HG03045 (cell line): ENCODE results near the gene EFNB2.

ENCODE experiments used
- ATAC-seq: cut with Tn5 transposase; IDR thresholded peaks from one replicate; pipeline ENCODE4 v1.9.1; 2021; ENCODE audit warnings: mild to moderate bottlenecking, moderate library complexity; ENCODE audit not compliant: unreplicated experiment

The EFNB2 gene

DNA sequence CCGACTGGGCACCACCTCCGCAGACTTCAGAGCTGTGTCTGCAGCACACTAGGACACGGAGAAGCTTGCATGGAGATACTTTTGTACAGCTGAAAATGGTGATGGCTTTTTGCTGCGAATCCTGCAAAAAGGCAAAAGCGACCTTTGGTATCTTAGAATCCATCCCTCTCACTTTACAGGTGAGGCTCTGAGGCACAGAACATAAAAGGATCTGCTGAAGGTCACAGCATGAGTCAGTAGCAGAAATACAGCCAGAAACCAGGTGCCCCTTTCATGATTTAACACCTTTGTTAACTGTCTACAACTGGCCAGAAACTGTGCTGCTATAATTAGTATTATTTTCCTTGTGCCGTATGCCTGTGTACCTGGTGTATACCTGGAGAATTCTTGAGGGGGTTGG is 48.3 kb downstream of the EFNB2 start:
- no peak for ATAC-seq

DNA sequence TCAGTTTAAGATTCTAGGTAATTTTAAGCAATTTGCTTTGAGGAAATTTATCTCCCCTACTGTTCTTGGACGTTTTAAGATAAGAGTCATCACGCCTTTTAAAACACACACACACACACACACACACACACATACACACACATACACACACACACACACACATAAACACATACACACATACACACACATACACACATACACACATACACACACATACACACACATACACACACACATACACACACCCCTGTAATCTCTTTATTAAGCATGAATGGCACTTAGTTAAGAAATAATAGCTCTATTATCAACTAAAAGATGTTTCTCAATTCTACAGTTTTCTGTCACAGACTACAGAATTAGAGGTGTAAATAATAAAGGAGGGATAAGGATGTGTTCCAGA is 49.2 kb downstream of the EFNB2 start:
- ATAC-seq = no peak

DNA sequence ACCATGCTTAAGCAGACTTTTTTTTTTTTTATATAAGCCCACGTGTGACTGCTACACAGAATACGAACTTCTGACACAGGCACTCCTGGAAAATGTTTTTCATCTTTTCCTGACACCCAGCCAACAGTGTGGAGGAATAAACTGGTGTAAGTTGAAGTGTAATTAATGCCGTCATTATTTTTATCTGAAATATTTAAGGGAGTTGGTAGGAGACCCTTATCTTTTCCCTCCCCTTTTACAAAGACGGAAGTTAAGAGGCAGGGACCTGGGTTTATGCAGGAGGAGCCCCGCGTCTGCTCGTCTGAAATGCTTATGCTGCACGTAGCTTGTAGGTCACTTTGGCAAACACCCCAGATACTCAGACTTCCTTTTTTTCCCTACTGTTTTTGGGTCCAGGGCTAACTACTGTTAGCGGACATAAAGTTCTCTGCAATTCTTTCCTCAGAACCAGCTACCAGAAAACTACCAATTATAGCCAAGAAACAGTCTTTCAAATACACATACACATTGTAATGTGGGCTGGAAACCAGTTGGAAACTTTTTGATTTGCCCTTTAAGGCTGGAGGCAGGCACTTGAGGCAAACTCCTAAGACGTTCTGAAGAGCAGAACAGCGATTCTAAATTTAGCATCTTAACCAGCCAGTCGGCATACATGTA is 50.8 kb downstream of the EFNB2 start:
- ATAC-seq = no peak

DNA sequence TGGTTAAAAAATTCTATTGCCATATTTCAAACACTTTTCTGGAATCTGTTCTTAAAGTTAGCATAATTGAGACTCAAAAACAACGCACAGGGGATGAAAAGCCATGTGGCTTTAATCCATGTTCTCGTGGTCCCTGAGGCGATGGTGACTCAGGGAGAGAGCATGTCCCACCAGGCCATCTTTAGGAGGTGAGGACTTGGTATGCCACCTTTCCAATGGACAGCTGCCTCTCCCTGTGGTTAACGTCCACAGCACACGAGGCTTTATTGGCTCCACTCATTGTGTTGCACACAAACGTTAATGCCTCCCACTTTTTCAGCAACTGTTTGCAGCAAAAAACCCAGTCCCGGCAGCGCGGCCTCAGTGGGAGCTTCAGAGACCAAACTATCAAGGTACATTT is 51.4 kb downstream of the EFNB2 start:
- ATAC-seq = no peak

DNA sequence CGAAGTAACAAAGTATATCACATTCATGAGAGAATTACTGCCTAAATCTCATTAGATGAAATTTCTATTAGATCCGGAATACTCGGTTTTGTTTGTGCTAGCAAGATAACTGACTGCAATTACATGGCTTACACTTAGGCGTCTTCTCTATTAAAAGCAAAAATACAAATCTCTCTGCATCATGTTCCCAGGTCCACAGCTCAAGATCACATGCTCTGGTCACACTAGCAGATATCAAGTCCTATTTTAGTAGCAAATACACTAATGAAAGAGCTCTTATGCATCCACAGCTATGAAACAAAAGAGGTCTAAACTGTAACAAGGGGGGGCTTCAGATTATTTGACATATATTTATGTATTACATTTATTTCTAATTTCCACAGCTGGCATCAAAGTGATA is 53.5 kb downstream of the EFNB2 start:
- no peak for ATAC-seq

DNA sequence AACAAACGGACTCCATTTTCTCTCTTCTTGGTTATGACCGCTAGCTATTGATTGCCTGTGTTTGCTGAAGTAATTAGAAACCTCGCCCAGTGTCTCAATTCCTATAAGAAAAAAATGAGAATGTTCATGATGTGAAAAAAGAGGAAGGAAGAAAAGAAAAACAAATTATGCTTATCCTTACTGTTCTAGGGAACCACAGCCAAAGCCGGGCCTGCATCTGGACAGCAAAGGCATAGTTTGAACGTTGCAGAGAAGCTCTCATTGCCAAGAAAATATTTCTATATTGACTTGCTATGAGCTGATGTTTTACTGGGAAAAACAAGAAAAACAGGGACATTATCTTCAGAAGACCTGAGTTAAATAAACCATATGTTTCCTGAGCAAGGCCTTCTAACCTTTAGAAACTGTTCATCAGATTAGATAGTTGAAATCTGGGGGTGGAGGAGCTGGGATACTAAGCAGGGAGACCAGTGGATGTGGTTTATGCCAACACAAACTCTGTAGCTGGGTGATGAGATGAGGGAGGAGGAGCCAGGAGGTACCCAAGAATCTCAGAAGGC is 55.0 kb downstream of the EFNB2 start:
- ATAC-seq = no peak

DNA sequence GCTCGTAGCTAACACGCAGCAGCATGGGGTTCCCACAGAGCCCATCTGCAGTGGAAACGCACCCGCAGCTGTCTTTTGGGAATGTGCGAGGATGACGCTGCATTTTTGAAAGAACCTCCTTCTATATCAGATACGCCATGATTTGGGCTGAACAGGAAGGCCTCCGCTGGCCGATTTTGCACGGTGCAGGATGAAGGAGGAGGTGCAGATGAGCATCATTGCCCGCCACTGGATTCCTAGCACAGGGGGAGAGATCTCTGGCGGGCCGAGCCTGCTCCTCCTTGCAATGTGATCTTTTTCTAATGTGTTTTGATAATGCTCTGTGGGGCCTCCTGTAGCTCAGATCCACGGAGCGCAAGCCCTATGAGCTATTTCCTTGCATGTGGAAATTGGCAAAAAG is 55.5 kb downstream of the EFNB2 start:
- ATAC-seq = no peak

DNA sequence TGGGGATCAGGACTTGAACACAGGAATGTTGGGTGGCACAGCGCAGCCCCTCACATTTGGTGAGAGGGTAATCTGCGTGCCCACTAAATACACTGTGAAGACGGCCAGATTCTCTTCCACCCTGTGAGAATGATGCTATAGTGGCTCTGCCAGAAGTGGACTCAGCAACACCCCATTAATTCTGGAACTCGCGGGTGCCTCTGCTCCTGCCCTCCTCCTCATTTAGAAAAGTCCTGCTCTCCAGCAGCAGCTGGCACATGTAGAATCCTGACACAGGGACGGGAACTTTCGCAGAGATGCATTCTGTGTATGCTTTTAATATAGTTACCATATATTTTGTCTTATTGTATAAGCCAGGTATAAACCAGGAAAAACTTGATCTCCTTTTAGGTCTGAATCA is 57.3 kb downstream of the EFNB2 start:
- ATAC-seq = no peak

DNA sequence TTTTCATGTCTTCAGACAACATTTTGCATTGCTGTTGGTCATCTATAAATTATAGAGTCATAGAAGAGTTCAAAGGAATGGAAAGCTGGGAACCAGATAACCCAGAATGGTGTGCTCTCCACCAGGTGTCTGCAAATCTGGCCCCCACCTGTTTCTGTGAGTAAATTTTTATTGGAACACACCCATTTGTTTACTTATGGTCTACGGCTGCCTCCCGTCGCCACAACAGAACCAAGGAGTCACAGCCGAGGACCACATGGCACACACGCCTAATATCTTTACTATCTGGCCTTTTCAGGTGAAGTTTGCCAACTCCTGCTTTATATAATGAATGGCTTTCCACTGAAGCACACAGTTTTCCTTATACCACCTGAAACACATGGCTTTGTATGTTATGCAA is 58.2 kb downstream of the EFNB2 start:
- ATAC-seq = no peak

DNA sequence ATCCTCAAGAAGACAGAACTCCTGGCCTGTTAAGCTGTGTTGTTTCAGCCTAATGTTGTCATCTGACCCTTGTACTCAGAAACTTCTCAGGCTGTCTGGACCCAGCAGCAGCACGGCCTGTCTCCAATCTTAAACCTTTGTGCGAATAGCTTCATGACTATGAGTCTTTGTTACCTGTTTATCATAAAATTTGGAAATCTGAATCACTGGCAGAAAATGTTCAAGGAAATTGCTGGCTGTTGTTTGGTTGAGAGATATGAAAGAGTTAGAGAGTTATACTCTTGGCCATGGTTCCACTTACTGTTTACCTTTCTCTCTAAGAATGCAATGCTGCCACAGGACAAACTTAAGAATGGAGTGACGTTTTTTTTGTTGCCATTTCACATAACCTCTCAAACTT is 59.6 kb downstream of the EFNB2 start:
- no peak for ATAC-seq

DNA sequence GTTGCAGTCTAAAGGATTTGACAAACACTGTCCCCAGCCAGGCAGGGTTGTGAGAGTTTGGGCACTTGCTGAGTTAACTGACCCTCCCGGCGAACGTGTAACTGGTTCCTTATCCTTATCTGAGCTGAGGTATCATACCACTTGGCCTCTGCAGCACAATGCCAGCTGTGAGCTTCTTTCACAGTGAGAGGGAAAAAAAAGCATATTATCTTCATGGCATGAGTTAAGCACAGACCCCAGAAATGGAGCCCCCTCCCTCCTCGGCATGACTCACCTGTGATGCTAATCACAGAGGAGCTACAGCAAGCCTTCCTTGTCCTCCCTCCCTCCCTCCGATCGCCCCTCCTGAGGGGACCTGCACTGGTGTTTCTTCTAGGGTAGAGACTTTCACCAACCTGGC is 60.5 kb downstream of the EFNB2 start:
- ATAC-seq = no peak

DNA sequence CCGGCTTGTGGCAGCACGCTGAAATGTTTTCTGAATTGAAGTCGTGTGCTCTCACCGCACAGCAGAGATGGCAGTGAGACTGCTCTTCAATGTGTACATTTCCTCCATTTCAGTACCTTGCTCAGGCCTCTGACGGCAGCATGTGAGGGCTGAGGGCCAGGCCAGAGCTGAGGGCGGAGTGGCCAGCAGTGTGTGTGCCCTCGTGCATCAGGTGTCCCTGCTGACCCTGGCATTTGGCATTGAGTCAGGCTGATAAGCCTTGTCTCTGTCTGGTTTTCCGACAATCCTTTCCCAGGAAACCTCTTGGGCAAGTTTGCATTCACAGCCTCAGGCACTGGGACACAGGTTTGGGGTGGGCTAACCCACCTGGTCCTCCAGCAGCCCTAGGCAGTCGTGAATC is 62.3 kb downstream of the EFNB2 start:
- no peak for ATAC-seq

DNA sequence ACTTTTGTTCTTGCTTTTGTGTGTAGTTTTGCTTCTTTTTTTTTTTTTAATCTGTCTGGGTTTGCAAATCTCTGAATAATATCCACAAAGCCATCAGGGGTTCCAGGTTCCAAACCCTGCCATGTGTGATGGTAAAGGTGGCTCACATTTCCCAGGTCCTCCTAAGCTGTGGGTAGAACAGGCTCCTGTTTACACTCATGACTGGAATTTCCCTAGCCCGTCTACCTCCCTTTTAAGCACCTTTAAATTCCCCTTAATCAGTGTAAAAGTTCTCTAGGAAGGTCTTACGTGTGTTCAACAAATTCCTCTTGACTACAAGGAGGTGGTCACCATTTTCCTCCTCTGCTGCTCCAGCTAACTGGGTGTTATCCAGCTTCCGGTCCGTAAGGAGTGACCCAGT is 62.8 kb downstream of the EFNB2 start:
- no peak for ATAC-seq

DNA sequence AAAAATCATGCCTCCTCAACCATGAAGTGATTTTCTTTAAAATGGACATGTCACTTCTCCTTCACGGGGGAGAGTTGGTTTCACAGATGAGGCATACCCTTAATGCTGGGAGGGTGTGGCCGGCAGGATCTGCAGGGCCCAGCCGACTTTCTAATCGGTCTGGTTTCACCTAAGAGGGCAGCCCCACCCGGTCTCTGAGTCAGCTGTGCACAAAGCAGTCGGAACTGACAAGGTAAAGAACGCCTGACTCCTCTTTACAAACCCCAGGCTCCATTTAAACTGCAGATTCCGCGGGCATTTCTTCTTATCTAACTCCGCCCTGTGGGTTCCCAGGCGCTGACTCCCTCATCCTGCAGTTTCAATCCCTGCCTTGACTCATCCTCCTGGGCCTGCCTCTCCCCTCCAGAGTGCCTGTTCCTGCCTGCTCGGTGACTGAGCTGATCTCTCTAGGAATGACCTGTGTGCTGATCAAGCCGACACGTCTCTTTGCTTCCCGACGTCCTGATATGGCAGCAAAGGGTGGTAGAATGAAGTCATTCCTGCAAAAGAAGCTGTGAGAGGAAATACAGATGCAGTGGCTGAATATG is 63.4 kb downstream of the EFNB2 start:
- ATAC-seq = no peak

DNA sequence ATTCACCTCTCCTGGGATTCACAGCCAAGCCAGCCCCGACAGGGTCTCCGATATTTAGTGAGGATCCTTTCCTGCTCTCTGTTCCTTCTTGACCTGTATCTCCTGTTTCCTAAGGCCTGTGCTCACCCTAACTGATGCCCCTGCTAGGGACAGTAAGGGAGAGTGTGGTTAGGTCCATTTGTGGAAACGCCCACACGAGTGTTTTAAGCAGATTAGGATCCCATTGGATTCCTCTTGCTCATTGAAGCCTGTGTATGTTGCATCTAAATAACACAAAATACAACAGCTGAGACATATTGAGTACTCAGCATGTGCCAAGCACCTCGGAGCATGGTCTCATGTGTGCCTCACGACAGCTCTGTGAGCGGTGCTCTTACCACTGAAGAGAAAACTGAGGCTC is 64.9 kb downstream of the EFNB2 start:
- ATAC-seq = no peak

DNA sequence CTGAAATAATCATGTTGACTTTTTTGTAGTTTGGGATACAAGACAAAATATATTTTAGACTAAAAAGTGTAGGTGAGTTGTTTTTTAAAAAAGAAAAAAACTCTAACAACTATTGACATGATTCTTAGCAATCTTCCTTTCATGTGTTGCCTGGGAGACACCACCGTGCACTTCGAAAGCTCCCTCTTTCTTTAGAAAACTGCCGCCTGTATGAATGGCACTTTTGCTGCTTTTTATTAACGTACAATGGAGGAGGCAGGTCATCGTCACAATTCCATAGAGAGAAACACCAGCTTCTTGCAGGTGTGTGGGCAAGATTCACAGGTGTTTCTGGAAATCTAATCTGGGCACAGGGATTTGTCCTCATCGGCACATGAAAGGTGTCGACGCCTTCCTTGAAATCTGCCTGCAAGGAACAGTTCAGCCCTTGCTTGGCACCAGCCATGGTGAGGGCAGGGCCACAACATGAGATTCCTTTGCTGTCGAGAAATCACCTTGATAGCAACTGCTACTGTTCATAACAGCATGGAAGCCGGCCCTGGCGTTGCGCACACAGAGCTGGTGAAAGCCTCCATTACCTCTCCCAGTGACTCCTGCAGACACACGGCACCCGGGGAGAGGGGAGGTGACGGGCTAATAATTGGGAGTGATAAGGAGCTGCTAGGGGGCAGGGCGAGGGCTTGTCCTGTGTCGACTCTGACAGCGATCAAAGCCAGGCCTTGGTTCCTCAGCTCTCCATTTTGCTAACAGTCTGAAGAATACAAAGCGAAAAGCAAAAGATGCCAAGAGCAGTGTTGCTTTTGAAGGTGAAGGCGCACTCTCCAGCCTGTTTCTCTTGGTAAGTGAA is 66.5 kb downstream of the EFNB2 start:
- ATAC-seq = no peak

DNA sequence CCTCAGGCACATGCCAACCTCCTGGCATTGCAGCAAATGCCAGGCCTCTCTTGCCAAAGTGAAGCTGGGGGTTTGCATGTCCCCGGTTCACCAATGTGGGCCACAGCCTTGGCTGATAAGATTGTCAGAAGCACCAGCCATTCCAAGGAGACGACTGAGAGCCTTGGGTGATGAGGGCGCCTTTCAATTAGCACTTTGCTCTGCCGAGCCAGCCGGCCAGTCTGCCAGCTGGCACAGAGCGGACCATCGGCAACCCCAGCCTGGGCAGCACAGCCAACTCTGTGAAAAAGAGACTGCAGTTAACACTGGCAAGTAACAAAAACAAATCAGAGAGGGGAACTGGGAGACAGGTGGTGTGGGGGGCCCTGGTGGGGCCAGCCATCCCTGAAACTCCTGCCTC is 67.3 kb downstream of the EFNB2 start:
- ATAC-seq = no peak

DNA sequence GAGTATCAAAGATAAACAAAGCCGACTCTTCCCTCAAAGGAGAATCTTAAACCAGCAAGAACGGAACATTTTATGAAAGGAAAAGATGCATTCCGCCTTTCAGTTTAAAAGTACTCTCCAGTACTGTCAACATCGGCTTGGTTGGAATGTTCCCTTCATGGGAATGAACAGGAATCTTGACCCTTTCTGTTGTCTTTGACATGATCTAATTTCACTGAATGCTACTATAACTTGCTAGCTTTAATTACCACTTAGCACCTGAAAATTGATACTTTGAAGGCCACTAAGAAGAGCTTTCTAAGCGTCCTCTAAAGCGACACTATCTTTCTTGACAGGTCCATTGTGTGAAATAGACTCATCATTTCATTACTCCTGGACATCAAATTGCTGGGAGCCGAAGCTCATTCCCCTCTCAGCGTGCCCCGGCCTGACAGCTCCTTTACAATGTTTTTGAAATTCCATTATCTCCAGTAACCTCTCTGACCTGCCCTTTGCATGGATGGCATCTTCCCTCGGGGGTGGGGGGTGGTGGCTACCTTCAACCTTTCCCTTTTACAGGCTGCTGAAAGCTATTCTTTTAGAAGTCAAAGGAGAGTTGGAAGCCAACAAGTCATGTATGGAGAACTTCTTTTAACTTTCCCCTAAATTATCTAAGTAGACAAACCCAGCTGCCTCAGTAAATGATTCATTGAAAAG is 67.9 kb downstream of the EFNB2 start:
- ATAC-seq = no peak

DNA sequence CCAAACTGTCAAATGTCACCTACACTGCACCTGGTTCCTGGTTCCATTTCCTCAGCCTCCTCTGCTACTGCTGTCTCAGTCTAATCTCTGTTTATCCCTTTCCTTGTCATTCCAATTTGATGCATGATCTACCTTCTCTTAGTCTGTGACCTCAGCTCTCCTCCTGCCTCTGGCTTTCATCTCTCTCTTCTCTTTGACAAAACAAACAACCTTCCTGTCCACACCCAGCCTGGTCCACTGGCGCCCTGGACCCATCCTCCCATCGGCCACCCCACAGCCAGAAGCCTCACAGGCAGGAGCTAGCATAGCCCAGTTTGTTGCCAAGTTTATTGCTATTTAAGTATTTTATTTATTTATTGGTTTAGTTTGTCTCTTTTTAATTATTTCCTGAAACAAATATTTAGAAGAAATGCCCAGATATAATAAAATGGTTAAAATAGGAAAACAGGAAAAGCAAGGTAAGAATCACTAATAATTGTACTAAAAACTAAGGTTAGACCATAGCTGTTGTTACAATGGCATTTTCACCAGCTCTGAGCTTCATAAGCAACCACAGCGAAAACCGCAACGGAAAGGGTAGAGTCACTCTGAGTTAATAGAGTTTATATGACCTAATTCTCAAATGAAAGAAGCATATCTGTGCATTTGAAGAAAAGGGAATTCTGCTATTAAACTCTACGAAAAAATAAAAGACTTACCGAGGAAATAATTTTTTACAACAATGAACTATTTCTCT is 68.6 kb downstream of the EFNB2 start:
- ATAC-seq = no peak

DNA sequence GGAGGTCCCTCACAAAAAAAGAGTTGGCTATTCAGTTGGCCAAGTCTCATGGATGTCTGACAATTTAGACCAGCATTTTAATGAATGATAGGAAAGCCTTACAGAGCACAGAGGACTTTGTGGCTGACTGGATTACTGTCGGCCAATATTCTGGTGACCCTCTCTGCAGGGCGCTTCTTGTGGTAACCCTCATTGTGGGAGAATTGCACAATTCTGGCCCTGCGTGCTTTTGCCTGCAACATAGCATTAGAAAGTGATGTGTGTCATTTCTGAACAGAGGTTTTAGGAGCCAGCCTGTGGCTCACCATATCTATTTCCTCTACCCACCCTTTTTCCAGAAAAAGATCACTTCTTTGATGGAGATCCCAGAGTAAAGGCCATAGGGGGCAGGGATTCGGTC is 71.4 kb downstream of the EFNB2 start:
- ATAC-seq = no peak

DNA sequence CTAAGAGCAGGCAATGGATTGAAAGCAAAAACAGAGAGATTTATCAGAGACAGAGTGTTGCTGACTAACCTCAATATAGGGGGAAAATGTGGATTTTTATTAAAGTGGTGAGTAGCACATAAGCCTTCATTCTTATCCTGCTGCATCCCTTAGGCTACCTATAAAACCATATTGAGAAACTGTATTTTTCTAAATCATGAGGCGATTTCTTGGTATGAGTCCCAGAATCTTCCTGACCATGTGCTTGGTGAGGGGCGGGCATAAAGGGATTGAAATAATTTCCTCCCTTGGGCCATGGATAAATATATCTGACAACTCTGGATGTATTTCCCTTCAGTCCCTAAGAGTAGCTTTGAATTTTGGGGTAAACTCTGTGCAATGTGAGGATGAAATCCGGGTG is 72.8 kb downstream of the EFNB2 start:
- no peak for ATAC-seq
